Hepatic stellate cell (primary cell): ENCODE results near the gene PPP2R2B.
"Not testable (repeated sequence)": the region's sequence is repeated elsewhere in the genome, so short reads cannot be mapped to it uniquely, and the experiment has no call there.

Source experiments
- DNase-seq: peaks from one replicate; pipeline ENCODE4 v3.0.0; 2011; ENCODE audit warnings: low spot score

The PPP2R2B gene

DNA sequence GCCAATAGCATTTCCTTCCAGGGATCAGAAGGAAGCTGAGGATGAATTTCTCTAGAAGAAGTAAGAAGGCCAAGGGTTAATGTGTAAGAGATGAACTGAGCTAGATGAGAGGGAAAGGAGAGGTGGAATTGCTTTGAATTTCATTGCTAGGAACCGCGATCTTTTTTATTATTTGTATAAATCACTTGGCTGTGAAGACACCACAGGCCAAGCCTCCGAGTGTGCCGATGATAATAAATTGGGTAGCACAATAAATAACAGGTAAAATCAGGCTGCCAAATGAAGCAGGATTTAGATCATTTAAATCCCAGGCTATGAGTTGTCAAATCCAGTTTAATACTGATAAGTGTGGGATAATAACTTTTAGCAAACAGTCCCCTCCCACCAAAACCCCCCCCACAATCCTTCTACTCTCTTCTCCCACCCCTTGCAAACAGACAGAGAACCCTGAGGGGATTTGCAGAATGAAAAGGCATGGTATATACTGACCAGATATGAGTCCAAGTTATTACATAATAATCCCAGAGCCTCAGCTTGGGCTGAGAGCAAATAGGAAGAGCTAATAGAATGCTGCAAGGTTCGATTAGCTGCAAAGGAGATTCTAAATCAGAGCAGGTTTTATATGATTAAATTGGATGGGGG is 143.5 kb downstream of the PPP2R2B start:
- DNase-seq = no peak

DNA sequence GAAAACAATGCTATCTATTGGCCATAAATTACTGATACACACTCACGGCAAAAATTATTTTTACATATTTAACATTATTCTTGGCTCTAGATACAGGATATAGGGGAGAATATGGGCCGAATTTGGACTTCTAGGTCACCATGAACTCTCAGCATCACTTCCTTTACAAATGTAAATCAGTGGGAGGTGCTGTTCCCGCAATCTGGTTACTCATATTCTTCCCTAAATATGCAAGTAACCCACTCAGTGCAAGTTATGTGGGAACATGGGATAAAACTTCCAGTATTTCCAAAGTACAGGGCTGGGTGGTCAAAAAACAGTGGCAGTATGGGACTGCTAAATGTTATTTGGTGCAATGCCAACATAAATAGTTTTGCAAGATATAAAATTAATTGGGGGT is 145.6 kb downstream of the PPP2R2B start:
- no peak for DNase-seq

DNA sequence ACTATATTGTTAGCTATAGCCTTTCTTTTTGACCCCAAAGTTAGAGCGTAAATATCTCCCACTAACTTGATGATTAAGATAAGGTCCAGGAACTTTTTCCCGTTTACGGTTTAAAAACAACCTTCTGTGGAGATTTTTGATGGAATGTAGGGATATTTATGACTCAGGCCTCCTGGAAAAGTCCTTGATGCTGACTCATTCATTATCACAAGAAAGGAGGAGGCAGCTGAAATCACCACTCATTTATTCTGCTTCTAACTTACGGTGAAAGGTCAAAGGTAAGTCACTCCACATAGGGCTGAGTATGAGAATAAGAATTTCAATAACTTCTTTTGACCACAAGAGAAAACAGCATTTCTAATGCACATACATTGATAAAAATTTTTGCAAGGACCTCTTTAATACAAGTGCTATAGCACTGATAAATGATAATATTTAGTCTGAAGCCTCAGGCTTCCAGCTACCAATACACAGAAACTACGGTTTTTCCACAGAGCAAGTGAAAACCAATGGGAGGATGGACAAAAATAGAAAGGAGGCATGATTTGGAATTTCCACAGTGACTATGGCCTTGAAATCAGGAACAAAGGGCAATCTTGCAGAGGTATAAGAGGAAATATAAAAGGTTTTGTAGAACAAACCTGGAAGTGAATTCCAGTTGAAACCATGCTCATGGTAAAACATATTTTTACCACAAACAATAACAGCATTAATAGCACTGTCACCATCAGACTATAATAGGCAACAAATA is 146.5 kb downstream of the PPP2R2B start:
- DNase-seq = peak; percentile 50

DNA sequence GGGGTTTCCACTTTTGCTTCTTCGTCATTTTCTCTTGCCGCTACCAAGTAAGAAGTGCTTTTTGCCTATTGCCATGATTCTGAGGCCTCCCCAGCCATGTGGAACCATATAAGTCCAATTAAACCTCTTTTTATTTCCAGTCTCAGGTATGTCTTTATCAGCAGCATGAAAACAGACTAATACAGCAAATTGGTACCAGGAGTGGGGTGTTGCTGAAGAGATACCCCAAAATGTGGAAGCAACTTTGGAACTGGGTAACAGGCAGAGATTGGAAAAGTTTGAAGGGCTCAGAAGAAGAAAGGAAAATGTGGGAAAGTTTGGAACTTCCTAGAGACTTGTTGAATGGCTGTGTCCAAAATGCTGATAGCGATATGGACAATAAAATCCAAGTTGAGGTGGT is 149.8 kb downstream of the PPP2R2B start:
- DNase-seq = not testable (repeated sequence)

DNA sequence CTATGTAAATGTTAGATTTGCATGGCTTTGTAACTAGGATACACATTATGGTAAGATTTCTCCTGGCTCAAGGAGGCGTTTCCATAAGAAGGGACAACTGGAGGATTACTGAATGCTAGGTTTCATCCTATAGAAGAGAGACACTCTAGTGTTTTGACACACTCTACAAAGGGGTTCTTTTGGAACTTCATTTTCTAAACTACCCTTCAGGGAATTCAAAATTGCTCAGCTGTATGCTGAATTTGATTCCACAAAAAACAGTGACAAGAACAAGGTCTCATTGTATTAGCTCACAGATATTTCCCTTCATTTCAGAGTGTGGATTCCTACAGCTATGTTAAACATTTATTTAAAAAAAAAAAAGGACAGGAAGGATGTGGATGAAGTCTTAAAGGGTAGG is 151.7 kb downstream of the PPP2R2B start:
- no peak for DNase-seq

DNA sequence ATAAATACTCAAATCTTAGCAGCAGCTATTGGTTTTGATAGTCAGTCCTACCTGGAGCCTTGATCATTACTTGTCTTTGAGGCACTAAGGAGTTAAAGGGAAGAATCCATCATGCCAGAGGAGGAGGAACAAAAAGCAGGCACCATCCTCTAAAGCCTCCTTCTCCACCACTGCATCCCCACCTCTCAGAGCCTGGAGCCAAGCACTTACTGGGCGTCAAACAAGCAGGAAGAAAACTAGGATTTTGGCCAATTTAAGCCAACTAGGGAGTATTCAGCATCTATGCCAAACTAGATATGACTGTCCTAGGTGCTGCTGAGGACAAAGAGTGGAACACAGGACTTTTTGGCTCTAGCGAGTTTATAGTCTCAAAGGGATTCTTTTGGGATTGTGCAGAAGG is 152.5 kb downstream of the PPP2R2B start:
- no peak for DNase-seq

DNA sequence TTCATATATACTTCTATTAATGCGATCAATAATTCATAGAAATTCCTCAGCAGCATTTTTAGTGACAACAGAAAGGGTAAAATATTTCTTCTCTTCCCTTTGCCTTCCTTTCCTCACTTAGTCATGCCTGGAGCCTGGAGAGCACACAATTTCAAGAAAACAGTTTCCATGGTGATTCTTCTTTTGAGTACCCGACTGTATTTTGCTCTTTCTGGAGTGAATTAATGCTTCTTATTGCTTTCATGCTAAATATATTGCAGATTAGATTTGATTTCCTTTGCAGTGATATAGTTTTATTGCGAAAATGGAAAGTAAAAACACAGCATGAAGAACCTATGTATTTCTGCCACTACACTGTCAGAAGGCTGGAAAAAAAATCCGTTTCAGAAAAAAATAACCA is 153.5 kb downstream of the PPP2R2B start:
- no peak for DNase-seq

DNA sequence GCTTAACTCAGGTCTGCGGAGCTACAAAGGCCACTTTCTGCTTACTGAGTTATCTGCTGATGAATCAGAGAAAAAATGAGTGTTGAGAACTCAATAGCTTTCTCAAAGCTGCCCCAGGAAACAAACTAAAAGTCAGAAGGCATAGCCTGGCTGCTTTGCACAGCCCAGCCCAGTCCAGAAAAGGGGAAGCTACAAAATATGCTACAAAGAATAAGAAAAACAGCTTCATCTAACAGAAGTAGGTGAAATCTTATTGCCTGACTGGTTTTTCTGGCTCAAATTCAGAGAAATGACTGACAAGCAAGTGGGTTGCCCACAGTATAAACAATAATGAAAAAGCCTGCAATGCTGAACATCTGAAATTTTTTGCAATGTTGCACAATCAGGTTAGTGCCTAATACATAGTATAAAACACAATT is 156.2 kb downstream of the PPP2R2B start:
- no peak for DNase-seq

DNA sequence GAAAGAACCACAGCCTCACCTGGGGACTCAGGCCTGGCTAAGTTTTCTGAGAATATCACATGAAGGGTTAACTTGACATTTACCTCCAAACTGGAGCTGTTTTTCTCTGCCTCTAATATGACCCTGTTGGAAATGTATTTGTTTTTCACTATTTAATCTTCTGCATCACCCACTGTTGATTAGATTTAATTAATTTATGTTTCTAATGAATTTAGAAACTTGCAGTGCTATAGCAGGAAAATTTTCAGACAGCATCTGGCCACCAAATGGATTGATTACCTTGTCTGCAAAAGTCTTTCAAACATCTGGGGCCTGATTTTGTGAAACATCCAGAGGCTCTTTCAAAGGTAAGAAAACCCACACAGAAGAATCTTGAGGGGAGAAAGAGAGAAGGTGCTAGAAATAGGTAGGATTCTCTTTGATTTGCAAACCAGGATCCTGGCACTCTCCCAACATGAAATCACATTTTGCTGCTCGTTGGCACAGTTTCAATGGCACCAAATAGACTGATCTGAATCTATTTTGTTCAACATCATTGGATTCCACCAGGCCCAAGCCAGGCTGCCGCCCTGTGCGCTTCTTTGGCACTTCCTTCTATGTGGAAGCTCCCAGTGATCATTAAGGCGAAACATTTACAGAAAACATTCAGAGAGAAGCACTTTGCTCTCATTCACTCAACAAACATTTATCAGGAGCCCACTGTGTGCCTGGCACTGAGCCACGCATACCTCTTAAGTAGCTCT is 157.3 kb downstream of the PPP2R2B start:
- DNase-seq = no peak

DNA sequence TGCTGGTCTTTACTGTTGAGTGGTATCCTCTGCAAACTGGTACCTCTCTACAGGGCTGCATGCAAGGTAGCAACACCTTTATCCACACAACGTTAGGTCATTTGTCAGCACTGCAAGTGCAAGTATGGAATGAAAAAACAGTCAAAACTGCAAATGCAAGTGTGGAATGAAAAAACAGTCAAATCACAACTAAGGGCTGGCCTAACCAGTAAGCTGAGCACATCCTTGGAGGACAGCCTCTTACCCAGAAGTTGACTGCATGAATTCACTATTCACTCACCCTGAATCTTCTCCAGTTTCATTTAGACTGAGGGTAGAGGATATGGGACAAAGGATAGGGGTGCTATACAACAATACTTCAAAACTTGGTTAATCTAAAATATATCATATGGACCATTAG is 158.4 kb downstream of the PPP2R2B start:
- DNase-seq = no peak

DNA sequence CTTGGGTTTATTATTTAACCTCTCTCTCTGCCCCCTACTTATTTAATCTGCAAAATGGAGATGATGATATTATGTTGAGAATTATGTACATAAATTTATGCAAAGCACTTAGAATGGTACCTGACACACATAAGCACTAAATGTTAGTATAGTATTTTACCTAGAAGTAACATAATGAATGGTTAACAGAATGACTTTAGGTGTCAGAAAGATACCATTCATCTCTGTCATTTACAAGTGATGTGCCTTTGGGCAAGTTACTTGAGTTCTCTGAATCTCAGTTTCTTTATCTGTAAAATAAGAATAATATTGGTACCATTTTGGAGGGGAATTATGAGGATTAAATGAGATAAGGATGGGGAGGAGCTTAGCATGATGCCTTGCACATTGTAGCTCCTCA is 159.4 kb downstream of the PPP2R2B start:
- no peak for DNase-seq

DNA sequence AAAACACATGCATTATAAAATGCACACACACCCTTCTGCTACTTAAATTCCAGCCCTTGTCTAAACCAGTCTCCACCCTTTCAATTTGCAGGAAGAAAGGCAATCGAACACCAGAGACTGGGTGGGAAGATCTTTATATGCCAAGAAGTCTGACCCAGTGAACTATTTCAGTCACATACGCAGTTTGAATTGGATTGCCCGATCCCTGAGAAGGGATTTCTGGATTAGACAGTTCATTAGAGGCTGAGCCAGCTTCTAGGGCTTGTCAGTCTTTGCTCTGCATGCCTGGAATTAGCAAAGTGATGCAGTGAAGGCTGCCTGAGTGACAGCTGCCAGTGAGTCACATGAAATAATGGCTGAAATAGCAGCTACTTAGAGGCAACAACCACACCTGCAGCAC is 159.9 kb downstream of the PPP2R2B start:
- no peak for DNase-seq

DNA sequence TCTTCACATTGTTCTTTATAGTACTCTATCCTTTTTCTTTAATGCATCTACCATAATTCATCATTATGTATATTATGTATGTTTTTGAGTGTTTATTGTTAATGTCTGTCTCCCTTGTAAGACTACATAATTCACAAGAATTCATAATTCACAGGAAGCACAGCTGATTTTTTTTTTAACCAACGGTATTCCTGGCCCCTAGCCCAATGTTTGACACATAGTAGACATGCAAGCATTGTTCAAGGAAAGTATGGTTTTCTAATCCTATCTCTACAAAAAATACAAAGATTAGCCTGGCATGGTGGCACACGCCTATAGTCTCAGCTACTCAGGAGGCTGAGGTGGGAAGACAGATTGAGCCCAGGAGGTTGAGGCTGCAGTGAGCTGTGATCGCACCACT is 160.6 kb downstream of the PPP2R2B start:
- no peak for DNase-seq

DNA sequence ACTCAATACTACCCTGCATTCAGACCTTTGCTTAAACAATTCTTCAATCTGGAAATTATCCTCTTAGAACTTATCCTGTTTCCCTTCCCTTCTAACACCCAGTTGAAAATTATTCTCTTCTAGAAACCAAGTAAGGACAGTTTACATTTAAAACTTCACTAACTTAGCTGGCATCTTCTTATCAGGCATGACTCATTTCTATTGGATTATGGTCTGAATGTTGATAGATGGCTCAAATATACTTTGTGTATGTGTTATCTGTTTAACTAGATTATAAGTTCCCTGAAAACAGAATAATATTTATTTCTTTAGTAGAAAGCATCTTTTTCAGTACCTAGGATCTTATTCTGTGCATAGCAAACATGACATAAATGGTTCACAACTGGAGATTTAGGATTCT is 161.9 kb downstream of the PPP2R2B start:
- no peak for DNase-seq

DNA sequence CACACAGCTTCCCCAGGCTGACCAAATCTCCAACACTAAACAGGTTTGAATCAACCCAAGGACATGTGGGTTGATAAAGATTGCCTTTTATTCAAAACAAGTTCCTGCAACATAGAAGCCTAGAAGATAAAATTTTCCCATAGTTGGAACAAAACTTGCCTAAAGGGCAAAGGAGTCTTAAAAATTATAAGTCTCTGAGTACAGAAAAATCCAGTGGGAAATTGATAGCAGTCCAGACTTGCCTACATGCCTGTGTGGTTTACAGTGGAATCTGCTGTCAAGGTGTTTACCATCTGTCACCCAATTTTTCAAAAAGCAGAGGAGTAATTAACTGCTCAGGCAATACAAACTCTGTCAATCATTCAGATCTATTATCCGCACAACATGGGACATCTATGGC is 168.2 kb downstream of the PPP2R2B start:
- no peak for DNase-seq

DNA sequence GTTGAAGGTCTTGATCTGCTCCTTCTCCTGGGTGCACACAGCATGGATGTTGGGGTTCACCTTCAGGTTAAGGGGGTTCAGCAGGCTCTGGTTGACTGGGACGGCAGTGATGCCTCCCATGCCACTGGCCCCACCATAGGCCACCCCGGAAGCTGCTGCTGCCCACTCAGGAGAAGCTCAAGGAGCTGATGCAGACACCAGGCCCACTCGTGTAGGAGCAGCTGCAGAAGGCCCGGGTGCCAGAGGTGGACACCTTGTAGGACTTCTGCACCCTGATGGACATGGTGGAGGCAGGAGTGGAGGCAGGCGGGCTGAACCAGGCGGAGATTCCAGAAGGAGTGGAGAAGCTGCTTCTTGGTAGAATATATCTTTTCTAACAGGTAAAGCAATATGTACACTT is 171.2 kb downstream of the PPP2R2B start:
- DNase-seq = no peak

DNA sequence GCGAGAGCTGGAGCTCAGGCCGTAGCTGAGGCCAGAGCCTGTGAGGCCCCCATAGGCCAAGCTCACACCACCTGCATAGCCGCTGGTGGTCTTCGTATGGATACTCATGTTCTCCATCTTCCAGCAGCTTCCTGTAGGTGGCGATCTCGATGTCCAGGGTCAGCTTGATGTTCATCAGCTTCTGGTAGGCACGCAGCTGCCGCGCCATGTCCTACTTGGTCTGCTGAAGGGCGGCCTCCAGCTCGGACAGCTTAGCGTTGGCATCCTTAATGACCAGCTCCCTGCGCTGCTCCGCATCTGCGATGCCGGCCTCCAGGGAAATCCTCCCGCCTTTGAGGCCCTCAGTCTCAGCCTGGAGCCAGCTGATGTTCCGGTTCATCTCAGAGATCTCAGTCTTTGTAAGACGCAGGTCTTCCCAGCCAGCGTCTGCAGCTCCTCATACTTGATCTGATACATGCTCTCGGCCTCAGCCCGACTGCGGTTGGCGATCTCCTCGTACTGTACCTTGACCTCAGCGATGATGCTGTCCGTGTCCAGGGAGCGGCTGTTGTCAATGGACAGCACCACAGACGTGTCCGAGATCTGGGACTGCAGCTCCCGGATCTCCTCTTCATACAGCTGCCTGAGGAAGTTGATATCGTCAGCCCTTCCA is 172.1 kb downstream of the PPP2R2B start:
- no peak for DNase-seq

DNA sequence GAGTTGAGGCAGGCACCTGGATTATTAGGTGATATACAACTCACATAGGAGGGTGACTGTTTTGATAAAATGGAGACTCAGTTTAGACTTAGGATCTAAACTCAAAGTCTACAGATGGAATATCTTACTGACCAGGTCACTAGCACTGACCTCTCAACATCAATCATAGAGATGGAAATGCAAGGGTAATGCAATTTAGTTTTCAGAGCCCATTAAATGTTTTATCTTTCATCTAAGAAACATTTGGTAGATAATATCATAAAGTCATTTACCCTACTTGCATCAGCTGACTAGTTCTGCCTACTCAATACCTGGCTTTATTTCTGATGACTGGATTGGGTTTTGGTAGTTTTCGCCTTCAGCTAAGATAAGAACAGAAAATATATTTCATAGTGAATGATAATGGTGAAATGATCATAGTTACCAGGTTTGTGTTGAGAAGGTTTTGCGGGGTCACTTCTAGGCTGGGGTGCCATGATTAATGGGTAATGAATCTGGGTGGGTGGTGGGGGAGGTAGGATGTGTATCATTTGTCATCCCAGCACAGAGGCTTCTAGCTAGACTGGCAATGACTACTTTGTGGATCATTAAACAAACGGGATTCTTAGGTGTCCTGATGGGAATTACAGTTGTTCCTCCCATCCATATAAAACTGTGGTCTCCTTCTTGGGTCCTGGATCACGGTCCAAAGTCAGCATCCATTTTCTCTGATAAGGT is 173.4 kb downstream of the PPP2R2B start:
- DNase-seq = no peak

DNA sequence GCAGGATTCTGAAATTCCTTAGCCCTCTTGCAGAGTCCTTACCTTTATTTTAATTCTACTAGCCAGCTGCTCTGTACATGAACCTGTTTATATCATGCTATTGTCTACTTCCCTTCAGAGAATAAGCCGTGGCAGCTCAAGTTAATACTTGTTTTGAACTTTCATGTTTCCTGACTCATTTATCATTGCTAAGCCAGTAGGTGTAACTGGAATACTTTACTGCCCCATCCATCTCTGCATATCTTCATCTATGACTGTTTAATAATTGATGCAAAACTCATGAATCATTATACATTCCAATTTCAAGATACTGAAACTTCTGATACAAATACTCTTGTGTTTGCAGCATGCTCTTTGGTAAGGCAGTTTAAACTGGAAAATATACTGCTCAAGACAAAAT is 174.7 kb downstream of the PPP2R2B start:
- no peak for DNase-seq

DNA sequence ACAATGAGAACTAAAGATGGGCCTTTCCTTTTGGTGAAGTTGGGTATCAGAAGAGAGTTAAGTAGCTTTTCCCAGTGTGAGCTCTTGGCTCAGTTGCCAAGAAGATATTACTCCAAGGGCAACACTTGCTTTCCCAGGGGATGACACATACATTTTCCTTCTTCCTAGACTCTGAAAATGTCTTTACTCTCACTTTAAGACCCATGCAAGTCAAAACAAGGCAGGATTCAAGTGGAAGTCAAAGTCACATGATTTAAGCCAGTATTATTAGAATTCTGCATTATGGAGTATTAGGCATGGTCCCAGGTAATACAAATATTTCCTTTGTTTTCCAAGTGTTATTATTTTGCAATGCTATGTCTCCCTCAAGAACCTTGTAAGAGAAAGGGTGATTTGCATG is 175.1 kb downstream of the PPP2R2B start:
- no peak for DNase-seq

DNA sequence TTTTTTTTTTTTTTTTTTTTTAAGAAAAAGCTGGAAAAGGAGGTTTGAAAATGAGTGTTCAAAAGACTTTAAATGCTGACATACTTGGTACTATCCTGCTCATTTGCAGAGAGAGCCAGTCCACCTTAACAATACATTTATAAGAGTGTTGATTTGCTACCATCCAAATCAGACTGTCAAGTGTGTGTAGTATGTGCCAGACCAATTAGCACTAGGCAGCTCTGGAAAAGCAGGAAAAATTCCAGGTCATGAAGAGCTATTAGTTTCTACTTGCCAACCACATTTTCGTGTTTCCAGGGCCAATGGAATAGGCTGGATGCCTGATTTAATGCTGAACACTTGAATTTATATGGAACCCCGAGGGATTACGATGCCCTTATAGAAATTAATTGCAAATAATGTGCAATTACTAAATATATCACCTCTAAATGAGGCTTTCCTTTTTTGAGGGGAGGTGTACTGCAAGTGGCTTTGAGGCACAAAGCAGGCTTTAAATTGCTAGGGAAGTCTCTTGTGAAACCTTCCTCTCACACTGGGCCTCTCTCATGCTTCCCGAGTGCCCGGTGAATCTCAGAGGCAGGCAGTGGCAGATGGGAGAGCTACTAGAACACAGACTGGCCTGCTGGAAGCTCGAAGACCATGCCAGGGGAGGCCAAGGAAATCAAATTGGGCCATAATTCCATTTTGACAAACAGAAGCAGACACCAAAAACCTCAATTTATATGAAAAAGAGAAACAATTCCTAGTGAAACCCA is 178.7 kb downstream of the PPP2R2B start:
- DNase-seq = no peak
